NCI-H146 (cell line): ENCODE data around the gene LAMA3.

Experiments
- DNase-seq: peaks from one replicate; lab custom pipeline; 2025; lab: John Stamatoyannopoulos, UW

LAMA3 gene

DNA sequence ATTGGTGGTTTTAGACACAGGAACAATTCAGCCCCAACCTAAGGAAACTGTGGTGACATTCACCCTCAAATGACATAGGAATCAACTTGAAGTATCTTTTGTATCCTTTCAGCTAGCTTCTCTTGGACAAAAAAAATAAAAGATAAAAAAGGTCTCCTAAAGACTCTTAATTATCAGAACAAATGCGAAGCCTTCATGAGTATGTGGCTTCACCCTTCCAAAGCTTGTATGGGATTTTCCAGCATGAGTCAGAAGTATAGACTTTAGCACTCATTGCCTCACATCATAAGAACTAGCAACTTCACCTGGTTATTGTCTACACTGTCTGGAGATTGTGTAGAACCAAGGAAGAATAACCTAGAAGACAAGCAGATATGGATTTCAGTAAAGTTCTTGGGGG, 135.4 kb downstream of the LAMA3 start:
- no peak for DNase-seq

DNA sequence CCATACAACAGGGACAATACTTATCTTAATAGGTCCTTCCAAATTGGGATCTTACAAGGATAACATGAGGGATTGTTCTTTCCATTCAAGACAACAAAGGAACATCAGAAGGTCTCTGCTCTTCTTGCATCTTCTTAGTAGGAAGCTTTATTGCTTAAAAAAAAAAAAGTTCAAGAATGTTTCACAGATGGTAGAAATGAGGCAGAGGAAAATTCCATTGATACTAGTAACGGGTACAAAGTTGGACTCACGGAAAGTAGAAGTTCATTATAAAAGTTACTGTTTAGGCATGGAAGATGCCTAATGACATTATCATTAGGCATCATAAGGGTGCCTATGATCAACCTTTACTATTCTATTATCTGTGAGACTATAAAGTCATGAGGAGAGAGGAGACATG, 136.2 kb downstream of the LAMA3 start:
- no peak for DNase-seq

DNA sequence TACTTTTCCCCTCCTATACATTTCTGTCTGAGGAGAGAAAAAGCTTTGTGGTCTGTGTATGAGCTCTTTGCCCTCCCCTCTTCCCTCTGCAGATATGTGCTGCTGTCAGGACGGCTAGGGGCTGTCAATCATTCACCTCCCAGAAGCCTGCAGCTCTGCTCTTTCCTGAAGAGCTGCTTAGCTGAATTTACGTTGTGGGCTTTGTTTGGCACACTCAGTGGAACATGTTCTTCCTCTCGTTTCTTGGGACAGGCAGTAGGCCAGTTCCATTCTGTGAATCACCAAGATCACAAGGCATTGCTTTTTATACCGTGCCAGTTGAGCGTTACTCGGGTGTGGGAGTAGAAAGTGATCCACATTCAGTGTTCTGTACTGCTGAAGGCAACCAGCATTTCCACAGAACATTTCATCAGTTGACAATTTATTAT, 136.7 kb downstream of the LAMA3 start:
- DNase-seq, result no peak

DNA sequence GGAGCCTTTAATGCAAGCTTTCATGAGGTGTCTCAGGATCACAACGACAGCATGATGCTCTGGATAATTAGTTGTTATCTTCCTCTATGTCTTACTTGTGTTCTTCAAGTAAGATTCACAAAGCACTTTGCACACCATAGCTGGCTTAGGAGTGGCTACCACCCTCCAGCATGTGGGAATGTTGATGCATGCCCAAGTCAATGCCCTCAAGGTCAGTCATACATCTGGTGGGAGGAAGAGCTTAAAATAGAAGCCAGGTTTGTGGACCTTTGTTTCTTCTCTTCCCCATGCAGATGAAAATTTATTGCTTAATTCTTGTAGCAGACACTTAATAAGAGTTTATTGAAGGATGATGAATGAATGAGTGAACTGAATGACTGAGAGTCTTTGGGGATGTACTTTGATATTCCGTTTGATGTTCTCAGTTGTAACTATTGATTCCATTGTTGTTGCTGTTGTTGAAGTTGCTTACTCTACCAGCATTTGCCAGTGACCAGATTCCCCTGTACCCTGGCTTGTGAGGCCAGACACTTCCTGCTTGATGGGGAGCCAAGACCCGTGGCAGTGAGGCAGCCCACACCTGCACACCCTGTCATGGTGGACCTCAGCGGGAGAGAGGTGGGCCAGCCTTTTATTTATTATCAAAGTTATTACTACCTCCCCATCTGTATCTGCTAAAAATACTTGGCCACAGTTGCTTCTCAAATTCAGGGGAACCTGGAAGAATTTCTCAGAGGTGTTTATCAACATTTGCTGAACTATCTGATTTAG, 137.8 kb downstream of the LAMA3 start:
- DNase-seq, result no peak

DNA sequence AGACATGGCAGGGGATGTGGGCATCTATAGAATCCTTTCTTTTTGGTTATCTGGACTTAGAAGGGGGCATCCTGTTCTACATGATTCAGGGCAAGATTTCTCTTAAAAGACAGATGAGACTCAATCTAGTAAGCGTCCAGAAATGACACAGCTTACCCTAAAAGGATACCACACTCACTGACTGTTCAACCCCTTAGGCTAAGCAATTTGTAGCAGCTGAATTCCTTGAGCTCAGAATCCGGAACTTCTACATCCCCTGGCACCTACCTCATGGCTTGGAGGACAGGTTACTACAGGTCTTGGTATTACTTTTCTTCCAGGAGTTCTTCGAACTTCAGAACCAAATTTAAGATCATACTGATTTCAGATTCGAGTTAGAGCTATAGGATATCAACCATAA, 138.4 kb downstream of the LAMA3 start:
- no peak for DNase-seq

DNA sequence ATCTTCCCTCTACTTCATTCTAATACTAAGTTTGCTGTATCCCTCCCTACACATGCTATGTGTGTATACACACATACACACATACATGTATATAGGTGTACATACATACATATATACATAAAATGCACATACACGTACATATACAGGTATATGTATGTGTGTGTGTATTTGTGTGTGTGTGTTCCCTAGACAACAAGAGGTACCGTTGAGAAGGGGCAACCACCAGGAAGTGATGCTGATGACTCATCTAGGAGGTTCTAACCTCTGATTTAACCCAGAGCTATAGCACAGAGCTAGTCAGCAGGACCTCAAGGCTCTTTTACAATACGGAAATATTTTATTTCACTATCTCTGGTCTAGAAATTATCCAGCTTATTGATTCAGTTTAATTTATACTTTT, 139.2 kb downstream of the LAMA3 start:
- DNase-seq, result peak; percentile 58

DNA sequence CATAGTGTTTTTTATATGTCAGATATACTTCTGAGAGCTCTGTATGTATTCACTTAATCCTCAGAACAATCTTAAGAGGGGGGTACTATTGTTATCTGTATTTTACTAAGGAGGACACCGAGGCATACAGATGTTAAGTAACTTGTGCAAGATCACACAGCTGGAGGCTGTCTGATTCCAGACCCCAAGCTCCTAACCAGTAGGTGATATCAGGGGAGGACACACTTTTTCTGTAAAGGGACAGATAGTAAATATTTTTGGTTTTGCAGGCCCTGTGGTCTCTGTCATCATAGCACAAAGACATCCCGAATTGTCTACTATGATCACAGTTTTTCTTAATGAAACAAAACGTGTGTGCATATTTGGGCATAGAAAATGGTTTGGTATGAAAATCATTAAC, 143.7 kb downstream of the LAMA3 start:
- no peak for DNase-seq

DNA sequence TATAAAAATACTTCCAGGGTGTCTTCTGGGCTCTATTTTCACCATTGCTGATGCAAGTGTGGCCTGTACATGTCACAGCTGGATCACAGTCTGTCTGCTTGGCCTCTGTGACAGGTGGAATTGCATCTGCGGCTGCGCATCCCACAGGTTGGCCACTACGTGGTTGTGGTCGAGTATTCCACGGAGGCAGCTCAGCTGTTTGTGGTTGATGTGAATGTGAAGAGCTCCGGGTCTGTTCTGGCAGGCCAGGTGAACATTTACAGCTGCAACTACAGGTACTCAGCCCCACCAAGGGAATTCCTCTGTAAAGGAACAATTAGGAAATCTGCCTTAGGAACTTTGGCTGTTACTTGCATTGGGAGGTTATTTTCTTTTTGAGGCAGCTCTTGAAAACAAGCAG, 144.5 kb downstream of the LAMA3 start:
- no peak for DNase-seq

DNA sequence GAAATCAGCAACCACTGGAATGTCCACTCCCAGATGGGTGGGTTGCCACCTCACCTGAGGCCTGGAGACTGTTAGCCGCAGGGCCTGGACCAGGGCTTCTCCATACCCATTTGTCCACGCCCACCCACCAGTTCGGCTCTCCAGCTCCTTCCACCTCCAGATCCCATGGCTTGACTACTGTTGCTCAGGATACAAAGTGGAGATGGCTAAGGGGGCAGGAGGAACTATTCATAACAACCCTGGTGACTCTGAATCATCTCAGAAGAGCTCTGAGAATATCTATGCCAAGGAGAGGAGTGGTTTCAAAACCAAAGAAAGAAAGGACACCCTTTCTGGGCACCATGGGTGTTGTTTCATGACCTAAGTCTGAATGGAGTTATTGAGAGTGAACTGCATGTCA, 145.8 kb downstream of the LAMA3 start:
- no peak for DNase-seq

DNA sequence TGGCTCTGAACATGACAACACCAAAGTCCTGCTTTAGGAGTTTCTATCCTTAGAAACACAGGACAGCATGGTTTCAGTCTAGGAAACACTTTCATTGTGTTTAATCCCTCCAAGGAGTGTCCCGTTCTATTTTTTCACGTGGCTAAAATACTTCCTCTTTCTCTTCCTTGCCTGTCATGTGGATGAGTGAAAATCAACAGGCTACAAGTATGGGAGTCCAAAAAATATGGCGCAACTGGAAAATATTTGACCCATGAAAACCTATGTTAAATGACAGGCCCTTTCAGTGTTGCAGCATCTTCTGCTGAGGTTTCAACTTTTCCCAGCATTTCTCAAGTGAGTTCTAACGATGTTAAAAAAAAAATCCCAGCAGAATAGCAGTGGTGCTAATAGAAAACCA, 146.3 kb downstream of the LAMA3 start:
- DNase-seq, result no peak

DNA sequence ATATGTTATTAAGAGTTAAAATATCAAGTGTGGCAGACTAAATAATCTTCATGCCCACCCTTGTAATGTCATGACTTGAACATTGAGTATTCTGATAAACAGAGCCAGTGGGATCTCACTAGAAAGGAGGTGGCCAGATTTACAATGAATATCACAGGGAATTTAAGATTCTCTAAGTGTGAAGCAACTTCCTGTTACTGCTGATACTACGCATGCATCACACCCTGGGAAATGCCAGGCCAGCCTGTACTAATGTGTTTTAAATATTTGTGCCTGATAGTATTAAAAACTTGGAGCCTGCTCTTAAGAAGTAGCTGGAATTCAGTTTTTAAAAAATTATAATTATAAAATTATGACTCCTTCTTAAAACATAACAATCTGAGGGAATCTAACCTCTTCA, 148.3 kb downstream of the LAMA3 start:
- DNase-seq, result no peak

DNA sequence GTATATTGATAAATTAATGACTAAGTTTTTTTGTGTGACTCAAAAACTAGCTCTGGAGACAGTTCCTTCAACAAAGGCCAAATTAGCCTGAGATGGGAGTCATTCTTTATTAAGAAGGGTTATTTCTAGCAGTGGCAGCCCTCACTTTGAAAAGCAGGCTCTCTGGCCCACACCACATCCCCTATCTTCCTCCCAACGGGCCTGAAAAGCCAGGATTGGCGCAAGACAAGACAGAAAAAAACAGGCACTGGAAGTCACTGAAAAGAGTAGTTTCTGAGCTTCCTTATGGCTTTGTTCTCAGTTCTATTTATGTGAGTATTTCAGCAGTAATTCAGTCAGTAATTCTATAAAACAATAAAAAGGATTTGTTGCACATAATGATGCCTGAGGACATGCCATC, 149.0 kb downstream of the LAMA3 start:
- DNase-seq, result no peak

DNA sequence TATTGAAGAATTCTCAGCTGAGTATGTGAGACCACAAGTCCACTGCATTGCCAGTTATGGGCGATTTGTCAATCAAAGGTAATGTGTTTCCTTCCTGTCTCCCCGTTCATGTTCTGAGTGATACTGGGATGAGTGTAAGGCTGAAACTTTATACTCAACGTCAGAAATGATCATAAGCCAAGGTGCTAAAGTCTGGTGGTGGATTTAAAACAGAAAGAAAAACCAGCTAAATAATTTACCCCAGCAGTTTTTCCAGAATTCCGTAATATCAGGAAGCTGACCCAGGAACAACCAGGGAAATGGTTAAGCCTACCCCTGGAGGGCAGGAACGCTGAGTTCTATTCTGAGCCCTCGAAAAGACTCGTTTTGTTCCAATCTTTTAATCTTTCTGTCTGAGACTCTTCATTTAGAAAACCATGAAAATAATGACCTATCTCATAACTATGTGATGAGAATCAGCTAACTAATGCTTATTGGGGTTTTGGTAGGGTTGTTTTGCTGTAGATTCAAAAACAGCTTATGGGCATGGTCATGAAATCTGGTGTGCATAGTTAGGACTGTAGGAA, 149.6 kb downstream of the LAMA3 start:
- DNase-seq, result no peak

DNA sequence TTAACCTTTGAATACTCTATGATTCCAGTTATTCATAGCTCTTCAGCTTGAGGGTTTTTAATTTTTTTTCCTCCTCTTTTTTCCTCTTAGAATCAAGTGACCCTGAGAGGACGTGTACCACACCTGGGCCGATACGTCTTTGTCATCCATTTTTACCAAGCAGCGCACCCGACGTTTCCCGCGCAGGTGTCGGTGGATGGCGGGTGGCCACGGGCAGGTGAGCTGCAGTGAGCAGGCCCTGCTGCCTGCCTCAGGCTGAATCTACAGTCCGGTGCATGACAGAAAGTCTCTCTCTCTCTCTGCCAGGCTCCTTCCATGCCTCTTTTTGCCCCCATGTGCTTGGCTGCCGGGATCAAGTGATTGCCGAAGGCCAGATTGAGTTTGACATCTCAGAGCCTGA, 153.1 kb downstream of the LAMA3 start:
- no peak for DNase-seq

DNA sequence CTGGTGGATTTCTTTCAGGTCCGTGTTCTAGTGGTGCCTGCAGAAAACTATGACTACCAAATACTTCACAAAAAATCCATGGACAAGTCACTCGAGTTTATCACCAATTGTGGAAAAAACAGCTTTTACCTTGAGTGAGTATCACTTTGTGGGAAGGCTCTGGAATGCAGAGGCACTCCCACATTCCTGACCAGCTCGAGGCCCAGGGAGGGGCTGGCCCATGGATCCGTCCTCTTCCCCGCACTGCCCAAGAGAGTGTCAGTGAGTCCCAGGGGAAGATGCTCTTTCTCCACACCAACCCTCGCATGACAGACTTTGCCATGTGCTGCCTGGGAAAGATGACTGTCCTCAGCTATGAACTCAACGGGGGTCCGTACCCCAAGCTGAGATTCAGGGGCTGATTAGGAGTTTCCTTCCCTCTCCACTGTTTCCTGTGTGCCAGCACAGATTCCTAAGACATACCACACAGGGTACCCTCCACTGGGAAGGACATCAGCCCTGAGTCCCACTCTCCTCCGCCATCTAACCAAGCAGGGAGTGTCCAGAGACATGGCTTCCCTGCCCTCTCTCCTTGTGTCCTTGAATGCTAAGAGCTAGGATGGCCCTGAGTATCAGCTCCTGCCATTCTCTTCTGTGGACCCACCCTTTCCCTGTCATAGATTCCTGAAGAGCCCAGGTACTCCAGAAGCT, 155.9 kb downstream of the LAMA3 start:
- DNase-seq, result no peak

DNA sequence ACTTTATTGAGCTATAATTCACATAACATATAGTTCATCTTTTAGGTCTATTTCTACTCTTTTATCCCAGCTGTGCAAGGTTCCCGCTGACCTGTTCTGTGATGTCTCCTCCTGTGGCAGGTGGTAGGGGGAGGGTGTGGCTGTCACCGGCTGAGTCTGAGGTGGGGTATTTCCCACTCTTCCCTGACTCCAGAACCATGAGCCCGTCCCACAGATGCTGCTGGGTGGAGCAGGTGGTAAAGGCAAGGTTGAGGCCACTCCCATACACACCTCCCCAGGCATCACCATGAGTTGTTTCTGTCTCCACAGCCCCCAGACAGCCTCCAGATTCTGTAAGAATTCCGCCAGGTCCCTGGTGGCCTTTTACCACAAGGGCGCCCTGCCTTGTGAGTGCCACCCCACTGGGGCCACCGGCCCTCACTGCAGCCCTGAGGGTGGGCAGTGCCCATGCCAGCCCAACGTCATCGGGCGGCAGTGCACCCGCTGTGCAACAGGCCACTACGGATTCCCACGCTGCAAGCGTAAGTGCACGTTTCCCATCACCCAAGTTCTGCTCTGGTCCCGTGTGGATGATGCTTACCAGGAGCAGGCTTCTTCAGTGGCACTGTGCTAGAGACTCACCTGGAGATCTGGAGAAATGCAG, 156.9 kb downstream of the LAMA3 start:
- DNase-seq, result no peak

DNA sequence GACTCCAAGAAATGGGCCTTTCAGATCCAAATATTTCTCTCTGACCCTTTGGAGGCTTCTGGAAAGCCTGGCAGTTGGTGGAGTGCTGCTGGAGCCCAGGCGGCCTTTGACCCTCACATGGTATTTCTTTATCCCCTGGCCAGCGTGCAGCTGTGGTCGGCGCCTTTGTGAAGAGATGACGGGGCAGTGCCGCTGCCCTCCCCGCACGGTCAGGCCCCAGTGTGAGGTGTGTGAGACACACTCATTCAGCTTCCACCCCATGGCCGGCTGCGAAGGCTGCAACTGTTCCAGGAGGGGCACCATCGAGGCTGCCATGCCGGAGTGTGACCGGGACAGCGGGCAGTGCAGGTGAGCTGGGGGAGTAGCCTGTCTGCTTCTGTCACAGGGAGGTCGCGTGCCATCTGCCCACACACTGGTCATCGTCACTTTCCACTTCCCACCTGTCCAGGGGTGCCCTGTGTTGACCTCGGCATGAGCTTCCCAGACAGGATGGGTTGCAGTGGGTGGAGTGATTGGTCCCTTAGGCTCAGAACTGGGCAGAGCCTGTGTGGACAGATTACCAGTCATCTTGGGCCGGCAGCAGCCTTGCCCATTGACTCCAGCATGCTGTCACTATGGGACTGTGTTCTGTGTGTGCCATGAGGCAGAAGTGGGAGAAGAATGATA, 158.2 kb downstream of the LAMA3 start:
- no peak for DNase-seq

DNA sequence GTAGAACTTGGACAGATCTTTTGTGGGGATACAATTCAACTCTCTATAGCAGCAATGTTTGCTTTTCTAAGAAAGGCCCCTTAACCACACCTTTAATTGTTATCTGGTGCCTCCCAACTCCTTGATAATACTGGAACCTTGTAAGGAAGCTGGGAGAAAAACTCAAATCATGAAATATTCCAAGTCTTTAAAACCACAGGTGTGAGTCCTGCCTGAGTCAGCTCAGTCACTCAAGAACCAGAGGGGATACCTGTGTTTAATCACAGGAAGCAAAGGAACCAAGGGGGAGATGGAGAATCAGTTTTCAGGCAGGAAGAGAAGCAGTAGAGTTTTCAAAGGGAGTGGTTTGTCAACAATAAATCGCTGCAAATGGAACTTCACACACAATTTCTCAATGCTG, 159.9 kb downstream of the LAMA3 start:
- no peak for DNase-seq

DNA sequence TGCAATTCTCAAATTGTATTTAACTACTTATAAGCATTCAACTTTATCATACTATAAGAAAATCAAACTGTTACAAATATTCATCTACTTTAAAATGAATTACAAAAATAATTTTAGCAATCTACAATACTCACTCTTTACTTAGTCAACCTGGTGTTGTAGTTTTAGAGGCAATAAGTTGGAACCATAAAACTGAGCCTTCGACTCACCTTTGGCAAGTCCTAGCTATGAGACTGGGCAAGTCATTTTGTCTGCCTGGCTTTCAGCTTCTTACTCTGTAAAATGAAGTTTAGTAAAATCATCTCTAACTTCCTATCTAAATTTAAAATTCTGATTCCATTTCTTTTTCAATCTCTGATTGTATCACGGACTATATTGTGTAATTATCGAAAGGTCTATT, 161.0 kb downstream of the LAMA3 start:
- DNase-seq, result no peak

DNA sequence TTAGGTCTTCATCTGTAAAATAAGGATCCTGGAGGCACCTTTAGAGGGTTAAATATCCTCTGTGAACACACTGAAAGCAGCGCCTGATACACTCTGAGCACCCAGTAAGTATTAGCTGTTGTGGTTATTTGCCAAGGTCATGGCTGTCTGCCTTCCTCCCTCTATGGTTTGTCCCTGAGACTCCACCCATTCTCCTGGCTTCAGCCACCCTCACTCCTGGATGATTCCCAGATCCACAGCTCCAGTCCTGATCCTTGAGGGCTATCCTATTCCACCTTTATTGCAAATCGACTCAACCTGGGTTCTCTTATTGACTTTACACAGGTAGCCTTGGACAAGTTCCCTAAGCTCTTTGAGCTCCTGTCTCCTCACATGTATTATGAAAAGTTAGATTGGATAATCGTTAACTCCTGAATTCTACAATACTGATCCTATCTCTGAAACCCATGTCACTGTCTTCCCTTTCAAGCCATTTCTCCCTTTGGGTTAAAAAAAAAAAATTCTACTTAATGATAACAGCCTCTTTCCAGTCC, 162.3 kb downstream of the LAMA3 start:
- DNase-seq, result no peak

DNA sequence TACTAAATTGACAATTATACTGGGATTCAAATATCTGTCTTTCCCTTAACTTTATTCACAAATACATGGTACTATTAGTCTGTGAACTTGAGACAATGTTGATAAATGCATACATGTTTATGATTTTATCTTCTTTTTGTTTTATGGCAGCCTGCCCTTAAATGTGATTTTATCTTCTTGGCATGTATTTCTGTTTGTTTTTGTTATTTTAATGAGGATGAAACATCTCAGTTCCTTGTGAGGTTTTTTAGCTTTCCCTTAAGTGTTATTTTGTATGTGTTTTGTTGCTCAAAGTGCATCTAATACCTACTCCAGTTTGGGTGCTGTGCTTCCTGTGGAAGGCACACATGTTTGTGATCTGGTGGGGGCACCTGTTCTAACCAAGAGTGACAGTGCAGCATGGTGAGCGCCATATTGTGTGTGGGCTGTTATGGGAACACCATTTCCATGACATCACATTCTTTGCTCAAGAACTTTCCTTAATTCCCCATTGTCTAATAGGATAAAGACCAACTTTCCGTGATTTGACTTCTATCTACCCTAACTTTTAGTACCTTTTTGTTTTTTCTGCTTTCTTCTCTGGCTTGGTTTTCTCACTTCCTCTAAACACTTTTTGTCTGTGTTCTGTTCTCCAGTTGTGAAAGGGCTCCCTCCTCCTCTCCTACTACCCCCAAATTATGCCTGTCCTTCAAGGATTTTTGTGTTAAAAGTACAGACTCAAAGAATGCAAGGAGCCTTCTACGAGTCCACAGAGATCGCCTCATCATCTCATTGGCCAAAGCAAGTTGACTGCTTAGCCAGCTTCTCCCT, 163.2 kb downstream of the LAMA3 start:
- DNase-seq, result no peak
